Retinal pigment epithelial cell (primary cell): Measurements from ENCODE around the gene BICC1.
"Not testable (repeated sequence)": the region's sequence is repeated elsewhere in the genome, so short reads cannot be mapped to it uniquely, and the experiment has no call there.

Experiments used
- DNase-seq: peaks from one replicate; pipeline ENCODE4 v3.0.0-alpha.2; 2010; ENCODE audit warnings: low read depth
- H3K4me3 ChIP-seq: 2 replicates; pipeline ENCODE4 v1.5.1; 2011; ENCODE audit warnings: mild to moderate bottlenecking, low read length, control low read depth, moderate library complexity
- TF ChIP-seq, protein P1 (sequence below): conservative IDR thresholded peaks from 2 replicates; pipeline ENCODE4 v1.5.1; 2011; ENCODE audit warnings: low read depth, low read length, control low read depth, inconsistent platforms

The BICC1 gene

DNA sequence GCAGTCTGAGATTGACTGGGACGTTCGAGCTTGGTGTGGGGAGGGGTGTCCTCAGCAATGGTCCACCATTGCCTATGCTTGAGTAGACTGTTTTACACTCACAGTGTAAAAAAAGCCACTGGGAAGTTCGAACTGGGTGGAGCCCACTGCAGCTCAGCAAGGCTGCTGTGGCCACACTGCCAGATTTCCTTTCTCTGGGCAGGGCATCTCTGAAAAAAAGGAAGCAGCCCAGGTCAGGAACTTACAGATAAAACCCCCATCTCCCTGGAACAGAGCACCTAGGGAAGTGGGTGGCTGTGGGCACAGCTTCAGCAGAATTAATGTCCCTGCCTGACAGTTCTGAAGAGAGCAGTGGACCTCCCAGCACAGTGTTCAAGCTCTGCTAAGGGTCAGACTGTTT lies 80.3 kb downstream of the BICC1 start:
- TF ChIP-seq, protein P1, sequence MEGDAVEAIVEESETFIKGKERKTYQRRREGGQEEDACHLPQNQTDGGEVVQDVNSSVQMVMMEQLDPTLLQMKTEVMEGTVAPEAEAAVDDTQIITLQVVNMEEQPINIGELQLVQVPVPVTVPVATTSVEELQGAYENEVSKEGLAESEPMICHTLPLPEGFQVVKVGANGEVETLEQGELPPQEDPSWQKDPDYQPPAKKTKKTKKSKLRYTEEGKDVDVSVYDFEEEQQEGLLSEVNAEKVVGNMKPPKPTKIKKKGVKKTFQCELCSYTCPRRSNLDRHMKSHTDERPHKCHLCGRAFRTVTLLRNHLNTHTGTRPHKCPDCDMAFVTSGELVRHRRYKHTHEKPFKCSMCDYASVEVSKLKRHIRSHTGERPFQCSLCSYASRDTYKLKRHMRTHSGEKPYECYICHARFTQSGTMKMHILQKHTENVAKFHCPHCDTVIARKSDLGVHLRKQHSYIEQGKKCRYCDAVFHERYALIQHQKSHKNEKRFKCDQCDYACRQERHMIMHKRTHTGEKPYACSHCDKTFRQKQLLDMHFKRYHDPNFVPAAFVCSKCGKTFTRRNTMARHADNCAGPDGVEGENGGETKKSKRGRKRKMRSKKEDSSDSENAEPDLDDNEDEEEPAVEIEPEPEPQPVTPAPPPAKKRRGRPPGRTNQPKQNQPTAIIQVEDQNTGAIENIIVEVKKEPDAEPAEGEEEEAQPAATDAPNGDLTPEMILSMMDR = no peak
- no peak for DNase-seq
- no peak overlapping the region for H3K4me3 ChIP-seq

DNA sequence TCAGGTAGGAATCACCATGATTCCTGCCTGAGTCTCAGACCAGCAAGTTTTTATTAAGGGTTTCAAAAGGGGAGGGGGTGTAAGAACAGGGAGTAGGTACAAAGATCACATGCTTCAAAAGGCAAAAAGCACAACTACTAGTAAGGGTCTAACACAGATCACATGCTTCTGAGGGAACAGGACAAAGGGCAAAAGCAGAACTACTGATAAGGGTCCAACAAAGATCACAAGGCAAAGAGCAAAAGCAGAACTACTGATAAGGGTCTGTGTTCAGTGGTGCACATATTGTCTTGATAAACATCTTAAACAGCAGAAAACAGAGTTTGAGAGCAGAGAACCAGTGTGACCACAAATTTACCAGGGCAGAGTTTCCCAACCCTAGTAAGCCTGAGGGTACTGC lies 84.5 kb downstream of the BICC1 start:
- H3K4me3 ChIP-seq, DNase-seq: not testable (repeated sequence)

DNA sequence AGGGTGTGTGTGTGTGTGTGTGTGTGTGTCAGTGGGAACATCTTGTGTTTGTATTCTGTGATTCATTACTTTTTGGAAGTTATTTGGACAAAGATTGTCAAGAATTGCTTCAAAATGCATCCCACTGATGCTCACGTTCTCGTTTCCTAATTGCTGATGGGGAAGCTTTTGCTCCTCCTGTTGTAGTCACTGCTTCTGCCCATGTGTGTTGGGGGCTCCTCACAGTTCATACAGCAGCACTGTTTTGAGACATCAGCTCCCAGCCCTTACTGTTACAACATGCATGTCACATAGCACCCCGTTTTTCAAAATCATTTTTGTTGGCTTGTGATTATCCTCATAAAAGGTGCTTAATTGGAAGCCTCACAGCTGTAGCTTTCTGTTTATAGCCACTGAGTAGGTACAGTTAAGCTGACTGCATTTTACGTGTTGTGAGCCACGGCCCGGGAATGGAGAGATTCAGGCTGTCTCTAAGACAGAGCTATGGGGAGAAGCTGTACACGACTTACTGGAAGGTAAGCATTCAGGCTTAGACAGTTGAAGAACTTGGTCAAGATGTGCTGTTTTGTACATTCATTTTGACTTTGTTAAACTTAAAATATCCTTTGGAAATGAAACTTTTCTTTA lies 87.4 kb downstream of the BICC1 start:
- DNase-seq = no peak
- TF ChIP-seq, protein P1 = no peak

DNA sequence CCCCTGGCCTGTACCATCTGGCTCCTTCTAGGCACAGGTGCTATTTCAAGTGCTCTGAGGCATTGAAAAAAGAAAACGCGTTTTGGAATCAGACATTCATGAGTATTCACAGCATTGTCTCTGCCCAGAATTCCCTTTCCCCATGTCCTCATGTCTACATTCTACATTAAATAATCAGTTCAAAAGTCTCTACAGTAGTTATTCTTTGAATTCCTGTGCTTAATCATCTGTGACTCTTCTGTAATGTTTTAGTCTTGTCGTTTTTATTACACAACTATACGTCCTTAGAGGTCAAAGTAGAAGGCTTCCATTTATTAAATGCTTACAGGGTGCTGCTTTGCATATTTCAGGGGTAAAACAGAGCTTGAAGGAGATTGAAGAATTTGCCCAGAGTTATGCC lies 95.7 kb downstream of the BICC1 start:
- no peak for DNase-seq
- no peak overlapping the region for H3K4me3 ChIP-seq
- TF ChIP-seq, protein P1 = no peak

More for the DNA sequence above, 87.4 kb downstream of the BICC1 start:
- no peak overlapping the region for H3K4me3 ChIP-seq

DNA sequence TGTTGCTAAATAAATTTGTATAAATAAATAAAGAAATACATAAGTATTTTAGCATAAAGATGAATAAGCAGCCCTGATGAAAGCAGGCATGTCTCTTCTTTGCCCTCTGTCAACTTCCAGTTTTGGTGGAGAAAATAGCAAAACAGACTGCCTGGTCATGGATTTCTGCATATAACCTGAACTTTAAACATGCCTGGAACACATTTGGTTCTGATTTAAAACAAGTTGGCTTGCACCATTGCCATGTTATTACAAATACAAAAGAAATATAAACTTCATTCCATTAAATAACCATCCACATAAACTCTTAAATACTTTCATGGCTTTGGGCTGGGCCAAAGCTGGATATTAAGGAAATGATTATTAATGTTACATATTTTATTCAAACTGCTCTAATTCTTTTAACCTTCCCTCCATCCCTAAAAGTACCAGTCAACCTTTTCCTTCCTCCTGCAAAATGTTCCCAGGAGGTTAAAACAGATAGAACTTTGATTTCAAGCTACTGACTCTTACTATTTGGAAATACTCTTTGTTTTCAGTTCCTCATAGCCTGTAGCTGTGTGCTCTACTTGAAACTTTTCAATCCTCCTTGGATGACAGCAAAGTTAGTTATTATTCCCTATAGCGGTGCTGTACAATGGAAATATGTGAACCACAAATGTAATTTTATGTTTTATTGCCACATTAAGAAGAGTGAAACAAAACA lies 96.3 kb downstream of the BICC1 start:
- no peak overlapping the region for H3K4me3 ChIP-seq
- no peak for DNase-seq
- TF ChIP-seq, protein P1 = no peak

DNA sequence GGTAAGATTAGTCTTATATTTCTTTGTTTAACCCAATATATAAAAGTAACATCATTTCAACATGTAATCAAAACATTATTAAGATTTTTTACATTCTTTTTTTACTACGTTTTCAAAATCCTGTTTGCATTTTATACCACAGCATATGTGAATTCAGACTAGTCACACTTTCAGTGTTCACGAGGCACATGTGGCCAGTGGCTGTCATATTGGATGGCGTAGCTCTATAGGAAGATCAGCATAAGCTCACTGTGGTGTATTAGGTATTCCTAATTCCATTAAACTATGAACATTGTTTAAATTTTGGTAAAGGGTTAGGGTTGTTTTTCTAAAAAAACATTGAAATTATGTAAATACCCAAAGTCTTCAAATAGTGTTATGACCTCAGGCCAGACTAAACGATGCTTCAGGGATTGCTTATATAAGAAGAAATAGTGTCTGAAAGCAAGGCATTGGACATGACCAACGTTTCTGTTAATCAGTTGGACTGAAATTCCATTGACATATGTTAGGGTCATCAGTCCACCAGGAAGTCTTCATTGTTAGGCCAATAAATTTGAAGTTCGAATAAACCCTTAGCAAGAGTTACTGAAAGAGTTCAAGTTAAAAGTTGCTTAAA lies 97.0 kb downstream of the BICC1 start:
- no peak overlapping the region for H3K4me3 ChIP-seq
- TF ChIP-seq, protein P1 = no peak
- DNase-seq = no peak

DNA sequence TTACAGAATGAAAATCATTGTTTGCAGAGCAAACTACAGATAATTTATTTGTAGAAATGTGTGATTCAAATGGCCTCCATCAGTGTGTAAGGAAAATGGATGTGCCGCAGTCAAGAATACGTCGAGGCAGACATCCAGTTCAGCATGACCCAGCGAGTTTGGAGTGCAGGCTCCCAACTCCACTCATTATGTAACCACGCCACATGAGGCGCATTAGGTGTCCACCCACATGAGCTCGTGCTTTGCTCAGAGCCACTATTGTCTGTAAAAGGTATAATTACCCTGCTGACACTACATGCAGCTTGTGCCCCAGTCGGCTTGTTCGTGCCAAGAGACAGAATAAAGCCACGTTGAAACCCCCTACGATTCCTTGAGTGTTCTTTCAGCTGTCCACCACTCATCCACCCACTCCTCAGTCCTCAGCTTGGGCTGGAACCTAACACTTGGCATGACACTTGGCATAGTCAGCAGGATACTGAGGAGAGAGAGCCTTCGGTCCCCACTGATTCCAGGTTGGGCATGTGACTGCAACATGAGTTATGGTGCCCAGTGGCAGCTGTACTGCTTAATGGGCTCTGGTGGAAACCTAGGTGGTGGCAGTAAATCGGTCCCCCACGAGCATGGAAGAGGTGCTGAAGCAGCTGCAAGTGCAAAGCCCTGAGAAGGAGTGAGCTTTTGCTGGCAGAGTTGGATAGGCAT lies 102.7 kb downstream of the BICC1 start:
- H3K4me3 ChIP-seq = no peak overlapping the region
- DNase-seq = no peak
- TF ChIP-seq, protein P1 = no peak
